Measurements from ENCODE around the gene KLRC4.
"Not testable (repeated sequence)": the region's sequence is repeated elsewhere in the genome, so short reads cannot be mapped to it uniquely, and the experiment has no call there.

Gene KLRC4

GRCh38 chr12:10409392-10409791 lies at the start of gene KLRC4:
Gene KLRC4 (minus strand): TSS chr12:10409757. CDS start chr12:10409575, 182 bp downstream.
- DNase-seq (ENCODE audit: low read depth, low spot score): no peak

GRCh38 chr12:10457760-10458159 lies 48.2 kb upstream of the KLRC4 start:
- no peak for DNase-seq (ENCODE audit: low read depth, low spot score)

- DNase-seq (ENCODE audit: low read depth, low spot score): no peak
These were observed 47.3 kb upstream of the KLRC4 start for GRCh38 chr12:10456856-10457255.

- DNase-seq (ENCODE audit: low read depth, low spot score): no peak
These were observed 46.2 kb upstream of the KLRC4 start for GRCh38 chr12:10455766-10456165.

- no peak for DNase-seq (ENCODE audit: low read depth, low spot score)
These were observed 45.0 kb upstream of the KLRC4 start for GRCh38 chr12:10454531-10454930.

GRCh38 chr12:10453156-10453555 lies 43.6 kb upstream of the KLRC4 start, which contains the start of gene KLRC1:
Gene KLRC1 (minus strand): TSS chr12:10453377. CDS start chr12:10451156, 2,221 bp downstream.
- DNase-seq (ENCODE audit: low read depth, low spot score): no peak

GRCh38 chr12:10448236-10448635 lies 38.7 kb upstream of the KLRC4 start:
- DNase-seq (ENCODE audit: low read depth, low spot score): no peak

GRCh38 chr12:10446052-10446451 lies 36.5 kb upstream of the KLRC4 start:
- not testable (repeated sequence) for DNase-seq (ENCODE audit: low read depth, low spot score)

GRCh38 chr12:10441144-10441543 lies 31.6 kb upstream of the KLRC4 start:
- DNase-seq (ENCODE audit: low read depth, low spot score): not testable (repeated sequence)

- DNase-seq (ENCODE audit: low read depth, low spot score): not testable (repeated sequence)
These were observed 30.2 kb upstream of the KLRC4 start for GRCh38 chr12:10439608-10440274.

GRCh38 chr12:10437601-10438000 lies 28.0 kb upstream of the KLRC4 start:
- DNase-seq (ENCODE audit: low read depth, low spot score): not testable (repeated sequence)

GRCh38 chr12:10435816-10436215 lies 26.3 kb upstream of the KLRC4 start, which contains the start of gene KLRC2:
Gene KLRC2 (minus strand): TSS chr12:10436010. CDS start chr12:10435986, 24 bp downstream.
- DNase-seq (ENCODE audit: low read depth, low spot score): not testable (repeated sequence)

GRCh38 chr12:10430623-10431022 lies 21.1 kb upstream of the KLRC4 start:
- not testable (repeated sequence) for DNase-seq (ENCODE audit: low read depth, low spot score)

GRCh38 chr12:10425938-10426337 lies 16.4 kb upstream of the KLRC4 start:
- not testable (repeated sequence) for DNase-seq (ENCODE audit: low read depth, low spot score)

GRCh38 chr12:10424260-10424899 lies 14.8 kb upstream of the KLRC4 start:
- DNase-seq (ENCODE audit: low read depth, low spot score): not testable (repeated sequence)

- DNase-seq (ENCODE audit: low read depth, low spot score): not testable (repeated sequence)
These were observed 12.6 kb upstream of the KLRC4 start for GRCh38 chr12:10422159-10422558.

- DNase-seq (ENCODE audit: low read depth, low spot score): not testable (repeated sequence)
These were observed 10.8 kb upstream of the KLRC4 start, which contains the start of gene KLRC3 for GRCh38 chr12:10420334-10420733. Gene KLRC3 (minus strand): TSS chr12:10420595. CDS start chr12:10420550, 45 bp downstream.

GRCh38 chr12:10408842-10409241 lies 715 bp downstream of the KLRC4 start:
- DNase-seq (ENCODE audit: low read depth, low spot score): no peak

- DNase-seq (ENCODE audit: low read depth, low spot score): no peak
These were observed 2.8 kb downstream of the KLRC4 start for GRCh38 chr12:10406725-10407124.

GRCh38 chr12:10405294-10405693 lies 4.3 kb downstream of the KLRC4 start:
- no peak for DNase-seq (ENCODE audit: low read depth, low spot score)

- DNase-seq (ENCODE audit: low read depth, low spot score): no peak
These were observed 4.8 kb downstream of the KLRC4 start for GRCh38 chr12:10404798-10405197.

GRCh38 chr12:10400829-10401228 lies 8.7 kb downstream of the KLRC4 start:
- DNase-seq (ENCODE audit: low read depth, low spot score): no peak

GRCh38 chr12:10398168-10398567 lies 11.4 kb downstream of the KLRC4 start:
- DNase-seq (ENCODE audit: low read depth, low spot score): no peak

Measured in activated naive CD8-positive, alpha-beta T cell treated with anti-CD3 and anti-CD28 coated beads, Interleukin-2, amount 50 U/mL, for 16 hours (primary cell).